Skin epidermis (tissue), 12 donors: ENCODE data around the gene CLDN19.
"Not testable (repeated sequence)": the region's sequence is repeated elsewhere in the genome, so short reads cannot be mapped to it uniquely, and the experiment has no call there.

ENCODE experiments used
- H3K27ac ChIP-seq, 21 experiments: fragments of 200-600 bp; sonication (generic) in 11 of 21; one replicate each; pipeline ENCODE4 v1.5.0; 2020; ENCODE audit warnings: mild to moderate bottlenecking in 3 of 21, inconsistent platforms in 2 of 21, moderate library complexity in 2 of 21
- H3K4me3 ChIP-seq, 7 experiments: fragments of 200-600 bp; sonication (generic) in 2 of 7; one replicate each; pipeline ENCODE4 v1.5.0; 2020; ENCODE audit warnings: inconsistent platforms in 2 of 7, mild to moderate bottlenecking in 2 of 7, moderate library complexity in 1 of 7

The CLDN19 gene

GRCh38 chr1:42762269-42762668, 22.2 kb upstream of the CLDN19 start:
- peak overlapping the region in 2 of 21 experiments; percentile 6 to 24 for H3K27ac ChIP-seq
- H3K4me3 ChIP-seq: no peak overlapping the region

GRCh38 chr1:42761567-42761966, 21.5 kb upstream of the CLDN19 start:
- Histone ChIP-seq H3K4me3 (no peak overlapping the region), H3K27ac (no peak overlapping the region)

GRCh38 chr1:42759114-42759513, 19.1 kb upstream of the CLDN19 start:
- H3K27ac ChIP-seq: no peak overlapping the region
- no peak overlapping the region for H3K4me3 ChIP-seq

- H3K4me3 ChIP-seq: no peak overlapping the region
- no peak overlapping the region for H3K27ac ChIP-seq
These were observed 18.6 kb upstream of the CLDN19 start for GRCh38 chr1:42758641-42759040.

GRCh38 chr1:42757892-42758275, 17.8 kb upstream of the CLDN19 start:
- Histone ChIP-seq H3K27ac (no peak overlapping the region), H3K4me3 (no peak overlapping the region)

GRCh38 chr1:42756956-42757891, 17.2 kb upstream of the CLDN19 start:
- H3K27ac ChIP-seq: no peak overlapping the region
- no peak overlapping the region for H3K4me3 ChIP-seq

GRCh38 chr1:42753070-42753469, 13.0 kb upstream of the CLDN19 start:
- Histone ChIP-seq H3K27ac (no peak overlapping the region), H3K4me3 (no peak overlapping the region)

GRCh38 chr1:42752284-42752683, 12.2 kb upstream of the CLDN19 start:
- no peak overlapping the region for H3K4me3 ChIP-seq

GRCh38 chr1:42751511-42752070, 11.6 kb upstream of the CLDN19 start:
- H3K4me3 ChIP-seq, H3K27ac ChIP-seq: not testable (repeated sequence)

More at GRCh38 chr1:42752284-42752683, 12.2 kb upstream of the CLDN19 start:
- no peak overlapping the region for H3K27ac ChIP-seq

GRCh38 chr1:42750041-42750440, 10.0 kb upstream of the CLDN19 start:
- Histone ChIP-seq H3K27ac (no peak overlapping the region), H3K4me3 (no peak overlapping the region)

GRCh38 chr1:42748461-42749410, 8.7 kb upstream of the CLDN19 start:
- H3K4me3 ChIP-seq: no peak overlapping the region
- peak overlapping the region in 1 of 21 experiments; percentile 38 for H3K27ac ChIP-seq

- H3K27ac ChIP-seq: no peak overlapping the region
- no peak overlapping the region for H3K4me3 ChIP-seq
These were observed 8.0 kb upstream of the CLDN19 start for GRCh38 chr1:42748021-42748420.

GRCh38 chr1:42747125-42747524, 7.1 kb upstream of the CLDN19 start:
- H3K27ac ChIP-seq: no peak overlapping the region
- no peak overlapping the region for H3K4me3 ChIP-seq

- no peak overlapping the region for H3K27ac ChIP-seq
- H3K4me3 ChIP-seq: no peak overlapping the region
These were observed 6.5 kb upstream of the CLDN19 start for GRCh38 chr1:42746436-42747105.

GRCh38 chr1:42745851-42746250, 5.8 kb upstream of the CLDN19 start:
- Histone ChIP-seq H3K4me3 (no peak overlapping the region), H3K27ac (no peak overlapping the region)

- Histone ChIP-seq H3K27ac (peak overlapping the region in 1 of 21 experiments; percentile 71), H3K4me3 (no peak overlapping the region)
These were observed 4.0 kb upstream of the CLDN19 start for GRCh38 chr1:42744148-42744413.

- H3K27ac ChIP-seq: peak overlapping the region in 7 of 21 experiments; percentile 10 to 84 (median 66)
These were observed 3.5 kb upstream of the CLDN19 start for GRCh38 chr1:42743317-42744147.

GRCh38 chr1:42742617-42743316, 2.7 kb upstream of the CLDN19 start:
- Histone ChIP-seq H3K4me3 (no peak overlapping the region), H3K27ac (peak overlapping the region in 12 of 21 experiments; percentile 10 to 84 (median 57))

More at GRCh38 chr1:42743317-42744147, 3.5 kb upstream of the CLDN19 start:
- H3K4me3 ChIP-seq: no peak overlapping the region
